ENCODE results near the gene PRM1. TPM values are rescaled to one million over a fixed set of nuclear protein-coding genes. Genes with fewer than 3 reads are reported as not detected.
A peak's percentile ranks its signal among the peaks of the same experiment; 100 is the strongest.

The PRM1 gene
- total RNA-seq, 1 experiment from 2014 or later = not detected

DNA sequence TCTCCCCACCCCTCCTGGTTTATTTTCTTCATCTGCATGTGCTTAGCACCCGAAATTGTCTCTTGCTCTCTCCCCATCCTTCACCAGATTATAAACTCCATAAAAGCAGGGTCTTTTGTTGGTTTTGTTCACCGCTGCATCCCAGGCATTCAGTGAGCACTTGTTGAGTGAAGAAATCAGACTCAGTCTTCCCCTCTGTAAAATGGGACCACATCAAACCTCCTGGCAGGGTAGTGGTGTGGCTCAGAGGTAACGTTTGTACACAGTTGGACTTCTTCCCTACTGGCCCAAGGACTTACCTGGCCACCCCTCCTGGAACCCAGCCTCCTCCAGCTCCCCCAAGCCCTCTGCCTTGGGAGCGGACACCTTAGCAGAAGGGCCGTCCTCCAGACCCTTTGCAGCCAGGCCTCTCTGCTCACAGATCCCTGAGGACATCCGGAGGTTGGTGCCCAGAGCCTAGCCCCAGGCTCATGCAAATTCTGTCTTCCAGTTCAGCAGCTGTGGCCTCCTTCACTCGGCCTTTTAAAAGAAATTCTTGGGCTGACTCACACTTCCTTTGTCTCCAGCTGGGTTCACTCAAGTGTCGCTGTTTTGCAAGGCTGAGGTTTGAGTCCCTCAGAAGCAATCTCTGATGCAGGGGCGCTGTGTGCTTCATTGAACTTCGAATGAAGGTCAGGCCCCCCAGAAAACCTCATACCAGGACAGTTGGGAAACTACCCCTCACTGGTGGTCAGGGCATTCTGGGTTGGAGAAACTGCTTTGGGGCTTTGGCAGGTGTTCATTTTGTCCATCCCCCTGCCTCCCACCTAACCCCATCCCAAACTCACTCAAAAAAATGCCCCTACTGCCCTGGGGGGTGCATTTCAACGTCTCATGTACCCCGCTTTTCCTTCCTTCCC, 47.3 kb upstream of the PRM1 start:
- intact Hi-C loops (cut with micrococcal nuclease; ENCODE audit: unreplicated experiment) = no loop called here

GRCh38 chr16:11327277-11328171, 46.4 kb upstream of the PRM1 start:
- CTCF ChIA-PET = no interaction called here
- Histone ChIP-seq H3K27ac (ENCODE audit: low read length) (peak overlapping the region; percentile 67), H3K36me3 (ENCODE audit: control insufficient read depth, insufficient read depth, low read length) (no peaks in the 10 kb centered on the region), H3K27me3 (ENCODE audit: control insufficient read depth, insufficient read depth, low read length) (no peaks in the 10 kb centered on the region), H3K4me1 (ENCODE audit: control insufficient read depth, insufficient read depth, low read length) (peaks cover 21% of the 10 kb centered on the region), H3K4me3 (ENCODE audit: low read depth in 2 of 2, low read length in 2 of 2) (no peak overlapping the region), H3K9me3 (ENCODE audit: control insufficient read depth, insufficient read depth, low read depth, low read length) (no peaks in the 10 kb centered on the region)
- no peak for DNase-seq (ENCODE audit: low read depth, low spot score)
- TF ChIP-seq, protein P1, sequence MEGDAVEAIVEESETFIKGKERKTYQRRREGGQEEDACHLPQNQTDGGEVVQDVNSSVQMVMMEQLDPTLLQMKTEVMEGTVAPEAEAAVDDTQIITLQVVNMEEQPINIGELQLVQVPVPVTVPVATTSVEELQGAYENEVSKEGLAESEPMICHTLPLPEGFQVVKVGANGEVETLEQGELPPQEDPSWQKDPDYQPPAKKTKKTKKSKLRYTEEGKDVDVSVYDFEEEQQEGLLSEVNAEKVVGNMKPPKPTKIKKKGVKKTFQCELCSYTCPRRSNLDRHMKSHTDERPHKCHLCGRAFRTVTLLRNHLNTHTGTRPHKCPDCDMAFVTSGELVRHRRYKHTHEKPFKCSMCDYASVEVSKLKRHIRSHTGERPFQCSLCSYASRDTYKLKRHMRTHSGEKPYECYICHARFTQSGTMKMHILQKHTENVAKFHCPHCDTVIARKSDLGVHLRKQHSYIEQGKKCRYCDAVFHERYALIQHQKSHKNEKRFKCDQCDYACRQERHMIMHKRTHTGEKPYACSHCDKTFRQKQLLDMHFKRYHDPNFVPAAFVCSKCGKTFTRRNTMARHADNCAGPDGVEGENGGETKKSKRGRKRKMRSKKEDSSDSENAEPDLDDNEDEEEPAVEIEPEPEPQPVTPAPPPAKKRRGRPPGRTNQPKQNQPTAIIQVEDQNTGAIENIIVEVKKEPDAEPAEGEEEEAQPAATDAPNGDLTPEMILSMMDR (IDR thresholded peaks at IDR 0.05) = no peak
- TF ChIP-seq SIN3A (IDR thresholded peaks at IDR 0.05; ENCODE audit: borderline replicate concordance, insufficient read depth, low read depth, low read length) (no peak), TCF7L2 (IDR thresholded peaks at IDR 0.05; ENCODE audit: low read depth, low read length) (no peak), POLR2AphosphoS5 (IDR thresholded peaks at IDR 0.05; ENCODE audit: low read depth, low read length) (no peak)
- TF ChIP-seq, protein P2, sequence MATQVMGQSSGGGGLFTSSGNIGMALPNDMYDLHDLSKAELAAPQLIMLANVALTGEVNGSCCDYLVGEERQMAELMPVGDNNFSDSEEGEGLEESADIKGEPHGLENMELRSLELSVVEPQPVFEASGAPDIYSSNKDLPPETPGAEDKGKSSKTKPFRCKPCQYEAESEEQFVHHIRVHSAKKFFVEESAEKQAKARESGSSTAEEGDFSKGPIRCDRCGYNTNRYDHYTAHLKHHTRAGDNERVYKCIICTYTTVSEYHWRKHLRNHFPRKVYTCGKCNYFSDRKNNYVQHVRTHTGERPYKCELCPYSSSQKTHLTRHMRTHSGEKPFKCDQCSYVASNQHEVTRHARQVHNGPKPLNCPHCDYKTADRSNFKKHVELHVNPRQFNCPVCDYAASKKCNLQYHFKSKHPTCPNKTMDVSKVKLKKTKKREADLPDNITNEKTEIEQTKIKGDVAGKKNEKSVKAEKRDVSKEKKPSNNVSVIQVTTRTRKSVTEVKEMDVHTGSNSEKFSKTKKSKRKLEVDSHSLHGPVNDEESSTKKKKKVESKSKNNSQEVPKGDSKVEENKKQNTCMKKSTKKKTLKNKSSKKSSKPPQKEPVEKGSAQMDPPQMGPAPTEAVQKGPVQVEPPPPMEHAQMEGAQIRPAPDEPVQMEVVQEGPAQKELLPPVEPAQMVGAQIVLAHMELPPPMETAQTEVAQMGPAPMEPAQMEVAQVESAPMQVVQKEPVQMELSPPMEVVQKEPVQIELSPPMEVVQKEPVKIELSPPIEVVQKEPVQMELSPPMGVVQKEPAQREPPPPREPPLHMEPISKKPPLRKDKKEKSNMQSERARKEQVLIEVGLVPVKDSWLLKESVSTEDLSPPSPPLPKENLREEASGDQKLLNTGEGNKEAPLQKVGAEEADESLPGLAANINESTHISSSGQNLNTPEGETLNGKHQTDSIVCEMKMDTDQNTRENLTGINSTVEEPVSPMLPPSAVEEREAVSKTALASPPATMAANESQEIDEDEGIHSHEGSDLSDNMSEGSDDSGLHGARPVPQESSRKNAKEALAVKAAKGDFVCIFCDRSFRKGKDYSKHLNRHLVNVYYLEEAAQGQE (IDR thresholded peaks at IDR 0.05; ENCODE audit: insufficient read depth in 1 of 2, low read depth in 2 of 2, low read length in 1 of 2) = no peak
- in situ Hi-C loops (cut with HindIII; ENCODE audit: low pct_unique_long_range_greater_than_20kb, low sequenced_read_pairs) = no loop called here
- no TSS peak for BruUV-seq (replicated peaks)
- intact Hi-C loops (cut with micrococcal nuclease; ENCODE audit: unreplicated experiment) = no loop called here
- ATAC-seq = no peak
- POLR2A ChIA-PET = no interaction called here

More for the DNA sequence above, 47.3 kb upstream of the PRM1 start:
- H3K27me3 ChIP-seq (ENCODE audit: control insufficient read depth, insufficient read depth, low read length) = no peaks in the 10 kb centered on the region
- H3K4me3 ChIP-seq (ENCODE audit: low read depth in 2 of 2, low read length in 2 of 2) = peak overlapping the region in 1 of 2 experiments; percentile 28; a peak in 2 of 4 replicates
- POLR2A ChIA-PET = interaction anchor here (0.5 kb wide), 1 partner anchor 77 kb away, joined by 4 read pairs; no protein-coding TSS in a partner anchor
- peak; percentile 95 for TF ChIP-seq TCF7L2 (IDR thresholded peaks at IDR 0.05; ENCODE audit: low read depth, low read length)
- TF ChIP-seq POLR2AphosphoS5 (IDR thresholded peaks at IDR 0.05; ENCODE audit: low read depth, low read length) = peak; percentile 22; the same call in 1 of the 2 replicates
- TF ChIP-seq, protein P2 (IDR thresholded peaks at IDR 0.05; ENCODE audit: insufficient read depth in 1 of 2, low read depth in 2 of 2, low read length in 1 of 2) = no peak
- DNase-seq (ENCODE audit: low read depth, low spot score) (peak; percentile 28), ATAC-seq (peak; percentile 93)
- no peaks in the 10 kb centered on the region for H3K9me3 ChIP-seq (ENCODE audit: control insufficient read depth, insufficient read depth, low read depth, low read length)
- peak overlapping the region; percentile 67 for H3K27ac ChIP-seq (ENCODE audit: low read length)
- peaks cover 22% of the 10 kb centered on the region for H3K4me1 ChIP-seq (ENCODE audit: control insufficient read depth, insufficient read depth, low read length)
- no TSS peak for BruUV-seq (replicated peaks)
- CTCF ChIA-PET = interaction anchor here (0.5 kb wide), 1 partner anchor 531 kb away, joined by 3 read pairs; no protein-coding TSS in a partner anchor
- in situ Hi-C loops (cut with HindIII; ENCODE audit: low pct_unique_long_range_greater_than_20kb, low sequenced_read_pairs) = no loop called here
- H3K36me3 ChIP-seq (ENCODE audit: control insufficient read depth, insufficient read depth, low read length) = no peaks in the 10 kb centered on the region

Data from Panc1 (cell line).